Small intestine (tissue), 7 donors: ENCODE data around the gene NDFIP2. TPM values are rescaled to one million over a fixed set of nuclear protein-coding genes. Genes with fewer than 3 reads are reported as not detected.

ENCODE experiments used
- DNase-seq, 2 donors: peaks; one replicate each; pipeline versions ENCODE4 v3.0.0 to v3.0.0-alpha.2; 2013
- FAIRE-seq: peaks from 2 replicates; lab custom pipeline; 2012; peaks lifted over from hg19 to GRCh38; lab: Jason Lieb, UNC
- H3K27ac ChIP-seq, 3 donors: one replicate each; pipeline ENCODE4 v1.5.1; 2013; ENCODE audit warnings: low read length in 2 of 3, mild to moderate bottlenecking in 2 of 3, control low read depth in 1 of 3, inconsistent platforms in 1 of 3, low read depth in 1 of 3, moderate library complexity in 1 of 3
- H3K27me3 ChIP-seq, 3 donors: one replicate each; pipeline ENCODE4 v1.6.1; 2013; ENCODE audit warnings: low read length in 3 of 3, inconsistent platforms in 1 of 3; ENCODE audit not compliant: control insufficient read depth in 3 of 3, insufficient read depth in 3 of 3
- H3K36me3 ChIP-seq, 3 donors: one replicate each; pipeline ENCODE4 v1.6.1; 2013; ENCODE audit warnings: low read length in 3 of 3, inconsistent platforms in 1 of 3, low read depth in 1 of 3, mild to moderate bottlenecking in 1 of 3, moderate library complexity in 1 of 3; ENCODE audit not compliant: control insufficient read depth in 3 of 3, insufficient read depth in 2 of 3
- H3K4me1 ChIP-seq, 3 donors: one replicate each; pipeline ENCODE4 v1.6.1; 2013; ENCODE audit warnings: low read length in 2 of 3, inconsistent platforms in 1 of 3, low read depth in 1 of 3, mild to moderate bottlenecking in 1 of 3, moderate library complexity in 1 of 3; ENCODE audit not compliant: control insufficient read depth in 3 of 3, insufficient read depth in 2 of 3
- H3K4me3 ChIP-seq, 3 donors: one replicate each; pipeline ENCODE4 v1.5.1; 2013; ENCODE audit warnings: low read length in 3 of 3, control low read depth in 1 of 3, inconsistent platforms in 1 of 3, low read depth in 1 of 3, mild to moderate bottlenecking in 1 of 3, moderate library complexity in 1 of 3
- H3K9me3 ChIP-seq, 2 donors: one replicate each; pipeline ENCODE4 v1.6.1; 2013; ENCODE audit warnings: low read depth in 1 of 2, low read length in 1 of 2; ENCODE audit not compliant: control insufficient read depth in 2 of 2, insufficient read depth in 1 of 2
- WGBS, 3 donors: extraction: QIAGEN DNeasy Blood & Tissue Kit; methylation state at CpG; one replicate each; pipeline ENCODE4 v1.1.7; 2013; 5-methylcytosine and 5-hydroxymethylcytosine counted together
- polyA plus RNA-seq, 4 donors: library from polyadenylated mRNA; stranded (reverse) in 3 of 4; unstranded in 1 of 4; fragments of 200-250 nt in 3 of 4; fragments of 120-200 nt in 1 of 4; gene quantifications; one replicate each; pipeline versions ENCODE4 v1.2.1 to v1.2.3, GENCODE V29; 2013
- donor health status: healthy with polysubstance abuse.
- donor health status: control.
- donor health status: control.
- donor health status: Bipolar disorder and iron deficiency.
- donor health status: healthy.

The NDFIP2 gene
- polyA plus RNA-seq, 4 donors, result 34.6 to 96.9 (median 48.1) TPM

DNA sequence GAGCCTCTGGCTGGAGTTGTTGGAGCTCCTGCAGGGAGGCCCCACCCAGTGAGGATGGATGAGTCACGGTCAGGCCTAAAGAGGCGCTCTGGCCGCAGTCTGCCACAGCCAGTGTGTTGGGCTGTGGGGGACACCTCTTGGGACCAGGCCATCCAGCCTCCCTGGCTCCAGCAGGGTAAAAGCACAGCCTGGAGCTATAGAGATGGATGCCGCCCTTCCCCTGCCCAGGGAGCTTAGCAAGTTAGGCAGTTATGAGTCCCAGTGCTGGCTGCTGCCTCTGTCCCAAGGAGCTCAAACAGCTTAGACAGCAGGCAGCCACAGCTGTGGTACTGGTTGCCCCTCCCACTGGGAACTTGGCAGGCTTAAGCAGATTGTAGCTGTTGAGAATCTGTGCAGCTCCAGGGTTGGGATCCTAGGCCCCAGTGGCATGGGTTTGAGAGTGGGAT, 100.9 kb downstream of the NDFIP2 start:
- no peak overlapping the region for H3K27ac ChIP-seq

DNA sequence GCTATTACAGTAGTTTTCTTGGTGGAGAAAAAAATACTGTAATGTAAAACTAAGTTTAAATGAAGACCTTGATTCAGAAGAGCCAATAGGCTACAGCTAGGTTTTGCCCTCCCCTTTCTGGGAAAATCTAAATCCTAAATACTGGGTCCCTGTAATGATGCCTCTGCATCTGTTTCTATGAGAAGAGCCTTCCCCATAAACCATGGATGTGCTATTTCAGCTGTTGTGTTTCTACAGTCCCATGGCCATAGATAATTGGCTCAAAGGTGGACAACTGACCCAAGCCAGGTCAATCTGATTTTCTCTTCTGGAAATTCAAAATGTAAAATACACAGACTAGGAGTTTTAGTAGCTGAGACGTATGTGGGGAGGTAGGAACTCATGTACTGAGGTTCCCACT, 101.9 kb downstream of the NDFIP2 start:
- FAIRE-seq, result no peak
- no peak for DNase-seq
- Histone ChIP-seq H3K9me3 (peaks cover 0 to 13% of the 10 kb centered on the region in 2 donors), H3K4me1 (no peaks in the 10 kb centered on the region), H3K36me3 (no peaks in the 10 kb centered on the region), H3K27ac (no peak overlapping the region), H3K4me3 (no peak overlapping the region), H3K27me3 (peaks cover 0 to 2% (median 0%) of the 10 kb centered on the region in 3 donors)
- WGBS, 3 donors, result 74 to 86% (median 86%) methylated on average over 1 of the region's 1 CpG

More for the DNA sequence above, 100.9 kb downstream of the NDFIP2 start:
- H3K4me3 ChIP-seq, result no peak overlapping the region
- no peaks in the 10 kb centered on the region for H3K4me1 ChIP-seq
- H3K9me3 ChIP-seq, result peaks cover 0 to 13% of the 10 kb centered on the region in 2 donors
- no peaks in the 10 kb centered on the region for H3K36me3 ChIP-seq
- FAIRE-seq (no peak), DNase-seq (no peak)
- WGBS, 3 donors, result 72 to 93% (median 91%) methylated on average over 4 of the region's 4 CpGs
- peaks cover 0 to 2% (median 0%) of the 10 kb centered on the region in 3 donors for H3K27me3 ChIP-seq

DNA sequence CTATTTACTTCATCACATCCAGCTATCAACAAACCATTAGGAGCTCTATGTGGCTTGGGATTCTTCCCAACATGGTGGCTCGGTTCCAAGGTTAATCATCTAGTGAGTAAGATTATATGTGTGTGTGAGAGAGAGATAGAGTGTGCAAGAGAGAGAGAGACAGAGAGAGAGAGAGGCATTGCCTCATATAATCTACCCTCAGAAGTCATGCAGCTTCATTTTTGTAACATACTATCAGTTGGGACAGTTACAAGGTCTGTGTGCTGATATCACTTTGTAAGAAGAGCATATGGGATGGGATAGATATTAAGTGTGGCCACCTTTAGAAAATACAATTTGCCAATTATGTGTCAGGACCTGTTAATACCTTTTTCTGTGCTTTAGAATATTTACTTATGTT, 104.1 kb downstream of the NDFIP2 start:
- FAIRE-seq (no peak), DNase-seq (no peak)
- WGBS, 3 donors, result 64 to 90% (median 65%) methylated on average over 1 of the region's 1 CpG
- Histone ChIP-seq H3K27me3 (peaks cover 0 to 2% (median 2%) of the 10 kb centered on the region in 3 donors), H3K4me3 (no peak overlapping the region), H3K9me3 (peaks cover 0 to 13% of the 10 kb centered on the region in 2 donors), H3K4me1 (no peaks in the 10 kb centered on the region), H3K36me3 (no peaks in the 10 kb centered on the region), H3K27ac (no peak overlapping the region)

DNA sequence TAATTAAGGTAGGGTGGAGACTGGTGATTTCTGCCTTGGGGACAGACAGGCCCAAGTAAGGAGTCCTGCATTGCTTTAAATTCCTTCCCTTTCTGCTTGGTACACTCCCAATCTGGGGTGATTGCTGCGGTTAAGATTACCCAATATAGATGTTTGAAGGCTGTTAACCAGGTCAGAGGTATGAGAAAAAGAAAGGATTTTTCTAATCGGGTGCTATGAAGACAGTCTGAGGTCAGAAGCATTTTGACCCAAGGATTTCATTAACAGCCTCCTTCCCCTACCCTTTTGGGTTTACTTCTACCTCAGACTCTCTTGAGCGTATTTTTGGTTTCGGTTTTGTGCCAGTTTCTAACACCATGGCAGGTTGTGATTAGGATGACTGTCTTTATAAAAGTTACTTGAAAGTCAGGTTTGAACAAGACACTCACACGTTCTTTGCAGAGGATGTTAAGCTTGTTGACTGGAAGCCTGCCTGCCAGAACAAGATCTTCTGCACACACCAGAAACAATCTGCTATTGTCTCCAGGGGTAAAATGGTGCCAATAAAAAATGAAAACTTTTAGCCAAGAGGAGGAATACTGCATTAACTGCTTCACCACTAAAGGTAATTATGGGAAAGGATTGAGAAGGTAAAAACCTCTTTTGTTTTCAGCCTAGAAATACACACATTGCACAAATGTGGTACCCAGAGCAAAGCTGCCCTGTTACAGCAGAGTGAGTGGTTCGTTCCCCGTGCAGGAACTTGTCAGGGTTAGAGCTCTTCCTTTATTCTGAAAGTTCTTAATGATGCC, 108.8 kb downstream of the NDFIP2 start:
- Histone ChIP-seq H3K4me3 (no peak overlapping the region), H3K27ac (no peak overlapping the region), H3K4me1 (no peaks in the 10 kb centered on the region), H3K36me3 (no peaks in the 10 kb centered on the region), H3K27me3 (peaks cover 0 to 2% (median 0%) of the 10 kb centered on the region in 3 donors), H3K9me3 (peaks cover 0 to 4% of the 10 kb centered on the region in 2 donors)
- DNase-seq, result no peak
- 75 to 91% (median 82%) methylated on average over 7 of the region's 7 CpGs for WGBS, 3 donors
- FAIRE-seq, result no peak

DNA sequence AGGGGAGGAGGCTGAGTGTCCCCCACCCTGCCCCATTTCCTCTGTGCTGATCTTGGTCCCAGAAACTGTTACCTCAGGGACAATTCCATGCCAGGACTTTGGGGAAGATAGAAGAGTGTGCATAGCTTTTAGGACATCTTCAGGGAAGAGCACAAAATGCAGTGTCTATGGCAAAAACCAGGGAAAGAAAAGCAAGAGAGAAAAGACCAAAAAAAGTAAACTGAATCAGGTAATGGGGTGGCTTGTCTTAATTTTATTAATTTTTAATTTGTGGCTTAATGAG, 109.4 kb downstream of the NDFIP2 start:
- Histone ChIP-seq H3K27ac (no peak overlapping the region), H3K27me3 (peaks cover 0 to 2% (median 0%) of the 10 kb centered on the region in 3 donors), H3K36me3 (no peaks in the 10 kb centered on the region), H3K4me3 (no peak overlapping the region), H3K9me3 (peaks cover 0 to 2% of the 10 kb centered on the region in 2 donors), H3K4me1 (no peaks in the 10 kb centered on the region)
- no peak for DNase-seq
- FAIRE-seq, result no peak

DNA sequence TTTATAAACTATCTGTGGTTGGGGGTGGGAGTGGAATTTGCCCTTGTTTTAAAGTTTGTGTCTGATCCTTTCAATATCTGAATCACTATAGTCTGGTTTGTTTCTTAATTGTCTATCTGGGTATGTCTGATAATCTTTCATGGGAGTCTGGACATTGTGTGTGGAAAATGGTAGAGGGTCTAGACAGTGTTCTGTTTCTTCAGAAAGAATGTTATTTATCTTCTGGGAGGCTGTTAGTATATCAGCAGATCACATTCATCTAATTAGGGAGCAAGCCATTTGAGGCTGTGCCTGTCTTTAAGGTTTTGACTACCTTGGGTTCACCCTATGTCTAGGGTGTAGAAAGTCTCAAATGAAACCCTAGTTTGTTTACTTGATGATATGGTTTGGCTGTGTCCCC, 110.5 kb downstream of the NDFIP2 start:
- Histone ChIP-seq H3K36me3 (no peaks in the 10 kb centered on the region), H3K4me1 (no peaks in the 10 kb centered on the region), H3K27me3 (peaks cover 0 to 2% (median 0%) of the 10 kb centered on the region in 3 donors), H3K9me3 (no peaks in the 10 kb centered on the region), H3K4me3 (no peak overlapping the region), H3K27ac (no peak overlapping the region)
- no peak for FAIRE-seq
- DNase-seq, result no peak

DNA sequence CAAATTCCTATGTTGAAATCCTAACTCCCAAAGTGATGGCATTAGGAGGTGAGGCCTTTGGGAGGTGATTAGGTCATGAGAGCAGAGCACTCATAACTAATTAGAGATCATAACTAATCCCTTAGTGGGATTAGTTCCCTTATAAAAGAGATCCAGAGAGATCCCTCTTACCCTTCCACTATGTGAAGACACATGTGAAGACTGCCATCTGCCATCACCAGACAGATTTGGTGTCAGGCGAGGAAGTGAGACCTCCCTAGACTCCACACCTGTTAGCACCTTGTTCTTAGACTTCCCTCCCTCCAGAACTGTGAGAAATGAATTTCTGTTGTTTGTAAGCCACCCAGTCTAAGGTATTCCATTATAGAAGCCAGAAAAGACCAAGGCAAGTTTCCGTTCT, 112.2 kb downstream of the NDFIP2 start:
- FAIRE-seq, result no peak
- Histone ChIP-seq H3K27me3 (peaks cover 0 to 2% (median 0%) of the 10 kb centered on the region in 3 donors), H3K36me3 (no peaks in the 10 kb centered on the region), H3K27ac (no peak overlapping the region), H3K4me1 (no peaks in the 10 kb centered on the region), H3K9me3 (no peaks in the 10 kb centered on the region), H3K4me3 (no peak overlapping the region)
- no peak for DNase-seq
- WGBS, 3 donors, result 77 to 91% (median 78%) methylated on average over 2 of the region's 2 CpGs

DNA sequence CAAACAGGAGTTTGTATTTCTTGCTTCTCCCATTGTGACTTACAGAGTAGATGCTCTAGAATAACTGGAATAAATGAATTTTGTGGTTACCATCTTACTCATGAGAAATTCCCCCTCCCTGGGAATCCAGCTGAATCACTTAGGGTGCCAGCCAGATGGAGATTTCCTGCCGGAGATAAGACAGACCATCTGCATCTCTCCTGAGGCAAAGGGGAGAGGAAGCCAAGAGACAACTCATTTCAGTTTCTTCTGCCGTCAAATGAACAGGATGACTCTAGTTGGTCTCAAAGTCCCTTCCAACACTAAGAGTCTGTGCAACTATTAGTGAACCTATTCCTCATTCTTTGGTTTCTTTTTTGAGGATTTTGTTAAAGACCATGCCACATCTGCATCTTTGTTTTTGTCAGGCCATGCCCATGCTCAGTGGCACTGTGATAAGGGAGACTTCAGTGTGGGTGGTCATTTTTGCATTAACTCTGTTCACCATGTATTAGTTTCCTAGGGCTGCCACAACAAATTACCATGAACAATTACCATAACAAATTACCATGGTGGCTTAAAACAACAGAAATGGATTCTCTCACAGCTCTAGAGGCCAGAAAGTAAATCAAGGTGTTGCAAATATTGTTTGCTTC, 112.8 kb downstream of the NDFIP2 start:
- 73 to 84% (median 82%) methylated on average over 2 of the region's 2 CpGs for WGBS, 3 donors
- no peak for FAIRE-seq
- Histone ChIP-seq H3K27me3 (peaks cover 0 to 2% (median 0%) of the 10 kb centered on the region in 3 donors), H3K27ac (no peak overlapping the region), H3K4me3 (no peak overlapping the region), H3K36me3 (no peaks in the 10 kb centered on the region), H3K4me1 (no peaks in the 10 kb centered on the region), H3K9me3 (no peaks in the 10 kb centered on the region)
- no peak for DNase-seq
